ENCODE results near the gene SP2. TPM values are rescaled to one million over a fixed set of nuclear protein-coding genes. Genes with fewer than 3 reads are reported as not detected.
A peak's percentile ranks its signal among the peaks of the same experiment; 100 is the strongest.

Gene SP2
- total RNA-seq, 6 donors from 2014 or later: 7.6 to 19.4 (median 13.1) TPM

DNA sequence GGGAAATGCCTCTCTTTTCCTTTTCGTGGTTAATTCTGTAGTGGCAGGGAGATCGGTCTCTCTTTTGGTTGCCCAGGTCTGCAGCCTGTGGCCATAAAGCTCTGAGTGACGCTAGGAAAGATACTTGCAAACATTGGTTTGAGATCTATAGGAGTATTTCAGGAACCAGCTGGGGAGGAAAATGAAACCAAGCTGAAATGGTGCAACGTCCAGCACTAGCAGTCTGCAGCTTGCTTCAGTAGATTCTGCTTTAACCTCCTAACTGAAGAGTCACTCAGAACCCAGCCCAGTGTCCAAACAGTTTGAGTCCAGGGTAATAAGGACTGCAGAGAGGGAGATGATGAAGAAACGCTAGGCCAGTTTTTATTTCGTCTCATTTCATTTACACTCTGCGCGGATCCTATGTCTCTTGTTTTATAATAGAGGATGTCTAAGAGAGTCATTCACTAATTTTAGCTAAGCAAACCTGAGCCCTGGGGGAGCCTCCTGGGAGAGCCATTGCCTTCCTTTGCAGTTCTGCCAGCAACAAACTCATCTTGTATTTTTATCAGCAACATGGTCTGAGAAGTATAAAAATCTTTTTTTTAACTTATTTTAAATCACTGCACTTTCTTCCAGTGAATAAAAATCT lies 12.0 kb downstream of the SP2 start:
- TF ChIP-seq, protein P1, sequence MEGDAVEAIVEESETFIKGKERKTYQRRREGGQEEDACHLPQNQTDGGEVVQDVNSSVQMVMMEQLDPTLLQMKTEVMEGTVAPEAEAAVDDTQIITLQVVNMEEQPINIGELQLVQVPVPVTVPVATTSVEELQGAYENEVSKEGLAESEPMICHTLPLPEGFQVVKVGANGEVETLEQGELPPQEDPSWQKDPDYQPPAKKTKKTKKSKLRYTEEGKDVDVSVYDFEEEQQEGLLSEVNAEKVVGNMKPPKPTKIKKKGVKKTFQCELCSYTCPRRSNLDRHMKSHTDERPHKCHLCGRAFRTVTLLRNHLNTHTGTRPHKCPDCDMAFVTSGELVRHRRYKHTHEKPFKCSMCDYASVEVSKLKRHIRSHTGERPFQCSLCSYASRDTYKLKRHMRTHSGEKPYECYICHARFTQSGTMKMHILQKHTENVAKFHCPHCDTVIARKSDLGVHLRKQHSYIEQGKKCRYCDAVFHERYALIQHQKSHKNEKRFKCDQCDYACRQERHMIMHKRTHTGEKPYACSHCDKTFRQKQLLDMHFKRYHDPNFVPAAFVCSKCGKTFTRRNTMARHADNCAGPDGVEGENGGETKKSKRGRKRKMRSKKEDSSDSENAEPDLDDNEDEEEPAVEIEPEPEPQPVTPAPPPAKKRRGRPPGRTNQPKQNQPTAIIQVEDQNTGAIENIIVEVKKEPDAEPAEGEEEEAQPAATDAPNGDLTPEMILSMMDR (IDR thresholded peaks at IDR 0.05): no peak
- TF ChIP-seq EP300 (IDR thresholded peaks at IDR 0.05) (no peak), POLR2AphosphoS5 (IDR thresholded peaks at IDR 0.05) (no peak), POLR2A (IDR thresholded peaks at IDR 0.05) (no peak)
- peaks cover 0 to 4% (median 0%) of the 10 kb centered on the region in 4 donors for H3K36me3 ChIP-seq
- no peak for DNase-seq
- no peaks in the 10 kb centered on the region for H3K27me3 ChIP-seq
- peak; percentile 54 for ATAC-seq (ENCODE audit: low FRiP score in 2 of 2)
- no peak overlapping the region for H3K4me3 ChIP-seq
- H3K4me1 ChIP-seq: peaks cover 36 to 51% (median 42%) of the 10 kb centered on the region in 4 donors
- peak overlapping the region in 1 of 4 donors; percentile 45 for H3K27ac ChIP-seq
- WGBS, 2 donors: 54 to 63% methylated on average over 8 of the region's 8 CpGs
- no peaks in the 10 kb centered on the region for H3K9me3 ChIP-seq

DNA sequence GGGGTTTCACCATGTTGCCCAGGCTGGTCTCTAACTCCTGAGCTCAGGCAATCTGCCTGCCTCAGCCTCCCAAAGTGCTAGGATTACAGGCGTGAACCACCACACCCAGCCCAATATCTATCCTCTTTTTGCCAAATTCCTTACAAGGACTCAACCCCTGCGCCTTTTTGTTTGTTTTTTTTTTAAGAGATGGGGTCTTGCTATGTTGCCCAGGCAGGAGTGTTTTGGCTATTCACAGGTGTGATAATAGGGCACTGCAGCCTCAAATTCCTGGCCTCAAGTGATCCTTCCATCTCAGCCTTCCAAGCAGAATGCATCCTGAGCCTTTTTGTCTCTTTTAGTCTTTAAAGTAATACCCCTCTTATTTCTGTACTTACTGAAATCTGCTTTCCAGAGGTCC lies 17.0 kb downstream of the SP2 start:
- TF ChIP-seq EP300 (IDR thresholded peaks at IDR 0.05): no peak
- TF ChIP-seq POLR2A (IDR thresholded peaks at IDR 0.05): no peak
- TF ChIP-seq, protein P1 (IDR thresholded peaks at IDR 0.05): no peak
- no peak for TF ChIP-seq POLR2AphosphoS5 (IDR thresholded peaks at IDR 0.05)
- DNase-seq: no peak
- ATAC-seq (ENCODE audit: low FRiP score in 2 of 2): no peak
- 95 to 97% methylated on average over 2 of the region's 2 CpGs for WGBS, 2 donors
- Histone ChIP-seq H3K9me3 (no peaks in the 10 kb centered on the region), H3K4me1 (peaks cover 4 to 17% (median 8%) of the 10 kb centered on the region in 4 donors), H3K27me3 (no peaks in the 10 kb centered on the region), H3K4me3 (no peak overlapping the region), H3K36me3 (peaks cover 2 to 27% (median 16%) of the 10 kb centered on the region in 4 donors), H3K27ac (no peak overlapping the region)

DNA sequence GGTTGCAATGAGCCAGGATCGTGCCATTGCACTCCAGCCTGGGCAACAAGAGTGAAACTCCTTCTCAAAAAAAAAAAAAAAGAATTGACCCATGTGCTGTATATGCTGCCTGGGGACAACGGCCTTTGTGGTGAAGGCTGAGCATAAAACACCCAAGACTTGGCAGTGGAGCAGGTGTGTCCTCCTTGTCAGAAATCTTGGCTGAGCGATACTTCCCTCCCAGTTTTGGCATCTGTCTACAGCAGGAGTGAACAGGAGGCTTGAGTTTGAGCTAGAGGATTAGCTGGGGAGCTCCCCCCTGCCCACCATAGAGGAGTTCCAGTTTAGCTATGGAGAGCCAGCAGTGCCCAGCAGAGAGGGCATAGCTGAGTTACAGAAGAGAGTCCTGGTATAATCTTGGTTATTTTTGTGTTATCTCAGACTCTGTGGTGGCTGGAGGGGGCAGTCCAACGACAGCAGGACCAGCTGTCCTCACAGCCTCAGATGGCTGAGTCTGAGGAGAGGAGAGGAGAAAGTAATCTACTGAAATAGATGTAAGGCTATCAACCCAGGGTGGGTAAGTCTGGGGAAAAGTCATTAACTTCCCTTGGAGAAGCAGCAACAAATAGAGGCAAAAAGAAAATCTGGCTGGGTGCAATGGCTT lies 18.4 kb downstream of the SP2 start:
- Histone ChIP-seq H3K4me1 (peaks cover 0 to 7% (median 6%) of the 10 kb centered on the region in 4 donors), H3K4me3 (no peak overlapping the region), H3K27me3 (no peaks in the 10 kb centered on the region), H3K27ac (no peak overlapping the region), H3K9me3 (no peaks in the 10 kb centered on the region), H3K36me3 (peaks cover 2 to 27% (median 16%) of the 10 kb centered on the region in 4 donors)
- ATAC-seq (ENCODE audit: low FRiP score in 2 of 2) (no peak), DNase-seq (no peak)
- TF ChIP-seq POLR2AphosphoS5 (IDR thresholded peaks at IDR 0.05) (no peak), POLR2A (IDR thresholded peaks at IDR 0.05) (no peak)
- 67 to 73% methylated on average over 4 of the region's 4 CpGs for WGBS, 2 donors

DNA sequence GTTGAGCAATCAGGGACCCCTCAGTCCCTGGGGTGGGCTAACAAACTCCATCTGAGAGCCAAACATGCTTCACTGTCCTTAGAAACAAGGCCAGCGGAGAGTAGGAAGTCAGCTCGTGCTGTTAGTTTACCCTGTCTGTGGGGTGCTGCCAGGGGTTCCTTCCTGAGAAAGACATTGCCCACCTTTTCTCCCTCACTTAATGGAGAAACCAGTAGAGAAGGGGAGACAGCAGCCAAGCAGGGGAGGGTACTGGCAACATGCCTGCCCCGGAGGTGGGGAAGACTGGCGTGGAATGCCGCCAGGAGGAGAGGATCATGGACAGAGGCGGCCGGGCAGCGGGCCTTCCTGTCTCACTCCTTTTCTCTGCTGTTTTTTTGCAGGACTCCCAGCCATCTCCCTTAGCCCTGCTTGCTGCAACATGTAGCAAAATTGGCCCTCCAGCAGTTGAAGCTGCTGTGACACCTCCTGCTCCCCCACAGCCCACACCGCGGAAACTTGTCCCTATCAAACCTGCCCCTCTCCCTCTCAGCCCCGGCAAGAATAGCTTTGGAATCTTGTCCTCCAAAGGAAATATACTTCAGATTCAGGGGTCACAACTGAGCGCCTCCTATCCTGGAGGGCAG lies 19.9 kb downstream of the SP2 start:
- TF ChIP-seq, protein P1 (IDR thresholded peaks at IDR 0.05): no peak
- TF ChIP-seq POLR2A (IDR thresholded peaks at IDR 0.05) (no peak), EP300 (IDR thresholded peaks at IDR 0.05) (no peak), POLR2AphosphoS5 (IDR thresholded peaks at IDR 0.05) (no peak)
- DNase-seq: no peak
- Histone ChIP-seq H3K9me3 (no peaks in the 10 kb centered on the region), H3K36me3 (peaks cover 2 to 27% (median 16%) of the 10 kb centered on the region in 4 donors), H3K4me1 (peaks cover 0 to 7% (median 6%) of the 10 kb centered on the region in 4 donors), H3K4me3 (no peak overlapping the region), H3K27me3 (no peaks in the 10 kb centered on the region), H3K27ac (peak overlapping the region in 2 of 4 donors; percentile 18 to 61)
- 78 to 81% methylated on average over 12 of the region's 12 CpGs for WGBS, 2 donors
- peak in 1 of 2 donors; percentile 23 for ATAC-seq (ENCODE audit: low FRiP score in 2 of 2)

DNA sequence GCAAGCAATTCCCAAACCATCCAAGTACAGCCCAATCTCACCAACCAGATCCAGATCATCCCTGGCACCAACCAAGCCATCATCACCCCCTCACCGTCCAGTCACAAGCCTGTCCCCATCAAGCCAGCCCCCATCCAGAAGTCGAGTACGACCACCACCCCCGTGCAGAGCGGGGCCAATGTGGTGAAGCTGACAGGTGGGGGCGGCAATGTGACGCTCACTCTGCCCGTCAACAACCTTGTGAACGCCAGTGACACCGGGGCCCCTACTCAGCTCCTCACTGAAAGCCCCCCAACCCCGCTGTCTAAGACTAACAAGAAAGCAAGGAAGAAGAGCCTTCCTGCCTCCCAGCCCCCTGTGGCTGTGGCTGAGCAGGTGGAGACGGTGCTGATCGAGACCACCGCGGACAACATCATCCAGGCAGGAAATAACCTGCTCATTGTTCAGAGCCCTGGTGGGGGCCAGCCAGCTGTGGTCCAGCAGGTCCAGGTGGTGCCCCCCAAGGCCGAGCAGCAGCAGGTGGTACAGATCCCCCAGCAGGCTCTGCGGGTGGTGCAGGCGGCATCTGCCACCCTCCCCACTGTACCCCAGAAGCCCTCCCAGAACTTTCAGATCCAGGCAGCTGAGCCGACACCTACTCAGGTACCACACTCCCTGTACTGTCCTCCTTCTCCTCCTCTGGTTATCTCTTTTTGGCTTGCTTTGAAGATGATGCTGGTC lies 20.6 kb downstream of the SP2 start:
- 93 to 95% methylated on average over 19 of the region's 19 CpGs for WGBS, 2 donors
- TF ChIP-seq POLR2AphosphoS5 (IDR thresholded peaks at IDR 0.05): no peak
- TF ChIP-seq EP300 (IDR thresholded peaks at IDR 0.05): no peak
- TF ChIP-seq POLR2A (IDR thresholded peaks at IDR 0.05): no peak
- TF ChIP-seq, protein P1 (IDR thresholded peaks at IDR 0.05): no peak
- no peaks in the 10 kb centered on the region for H3K27me3 ChIP-seq
- no peak for ATAC-seq (ENCODE audit: low FRiP score in 2 of 2)
- peaks cover 2 to 31% (median 16%) of the 10 kb centered on the region in 4 donors for H3K36me3 ChIP-seq
- no peaks in the 10 kb centered on the region for H3K9me3 ChIP-seq
- H3K4me3 ChIP-seq: no peak overlapping the region
- no peak for DNase-seq
- H3K27ac ChIP-seq: no peak overlapping the region
- peaks cover 0 to 7% (median 6%) of the 10 kb centered on the region in 4 donors for H3K4me1 ChIP-seq

Data from upper lobe of left lung (tissue), 6 donors.